Hematopoietic multipotent progenitor cell treated with erythropoietin and hydrocortisone succinate and interleukin-3 and kit ligand, for 15 days (in vitro differentiated cells): ENCODE results near the gene ITPKC.
"Not testable (repeated sequence)": the region's sequence is repeated elsewhere in the genome, so short reads cannot be mapped to it uniquely, and the experiment has no call there.

Experiments
- DNase-seq: peaks from one replicate; pipeline ENCODE4 v3.0.0-alpha.2; 2015; ENCODE audit warnings: low spot score

ITPKC gene

GRCh38 chr19:40716031-40716481 is 856 bp upstream of the ITPKC start:
- DNase-seq, result peak; percentile 61

- peak; percentile 15 for DNase-seq
Observed at GRCh38 chr19:40717325-40717879, 490 bp downstream of the ITPKC start.

GRCh38 chr19:40717880-40718773 is 1.2 kb downstream of the ITPKC start:
- DNase-seq, result peak; percentile 14

GRCh38 chr19:40718774-40719391 is 2.0 kb downstream of the ITPKC start:
- peak; percentile 50 for DNase-seq

GRCh38 chr19:40719414-40719894 is 2.5 kb downstream of the ITPKC start:
- DNase-seq, result no peak

- no peak for DNase-seq
Observed at GRCh38 chr19:40721140-40721486, 4.2 kb downstream of the ITPKC start.

GRCh38 chr19:40721936-40722661 is 5.2 kb downstream of the ITPKC start:
- DNase-seq, result no peak

GRCh38 chr19:40723661-40724254 is 6.8 kb downstream of the ITPKC start:
- DNase-seq, result no peak

- DNase-seq, result no peak
Observed at GRCh38 chr19:40724315-40724714, 7.4 kb downstream of the ITPKC start.

- DNase-seq, result no peak
Observed at GRCh38 chr19:40724855-40725254, 7.9 kb downstream of the ITPKC start.

- DNase-seq, result no peak
Observed at GRCh38 chr19:40726279-40726678, 9.4 kb downstream of the ITPKC start.

- not testable (repeated sequence) for DNase-seq
Observed at GRCh38 chr19:40730065-40730464, 13.2 kb downstream of the ITPKC start.

GRCh38 chr19:40732304-40732703 is 15.4 kb downstream of the ITPKC start:
- DNase-seq, result not testable (repeated sequence)

- no peak for DNase-seq
Observed at GRCh38 chr19:40733149-40733548, 16.2 kb downstream of the ITPKC start.

GRCh38 chr19:40735013-40735771 is 18.3 kb downstream of the ITPKC start:
- DNase-seq, result no peak

- DNase-seq, result no peak
Observed at GRCh38 chr19:40736661-40737060, 19.7 kb downstream of the ITPKC start.

GRCh38 chr19:40737102-40737644 is 20.3 kb downstream of the ITPKC start:
- DNase-seq, result no peak

- no peak for DNase-seq
Observed at GRCh38 chr19:40739030-40739839, 22.3 kb downstream of the ITPKC start.

GRCh38 chr19:40739871-40740703 is 23.2 kb downstream of the ITPKC start:
- no peak for DNase-seq
